HepG2 (cell line): ENCODE measurements around the gene CLIC1. TPM values are rescaled to one million over a fixed set of nuclear protein-coding genes. Genes with fewer than 3 reads are reported as not detected.

Experiments
- AHR ChIP-seq: IDR thresholded peaks from 2 replicates; pipeline ENCODE4 v1.6.1; 2018; ENCODE audit warnings: missing genetic modification reagents, missing compliant biosample characterization
- CBX5 ChIP-seq: sonication (generic); formaldehyde crosslinking; IDR thresholded peaks from 2 replicates; pipeline ENCODE4 v1.4.0; 2020; ENCODE audit warnings: missing genetic modification reagents, borderline replicate concordance
- DR1 ChIP-seq: sonication (generic); formaldehyde crosslinking; IDR thresholded peaks from 2 replicates; pipeline ENCODE4 v1.8.0; 2021; ENCODE audit warnings: mild to moderate bottlenecking, missing genetic modification reagents, inconsistent platforms
- ERF ChIP-seq: IDR thresholded peaks from 2 replicates; pipeline ENCODE4 v1.6.1; 2018; ENCODE audit warnings: missing biosample characterization, missing genetic modification reagents
- HNRNPLL ChIP-seq: fragments of 200-400 bp; formaldehyde crosslinking; IDR thresholded peaks from 2 replicates; pipeline ENCODE4 v1.6.1; 2017; ENCODE audit warnings: mild to moderate bottlenecking, low read depth, low read length; ENCODE audit not compliant: poor library complexity, severe bottlenecking
- KLF16 ChIP-seq, 2 experiments: sonication (generic) in 1 of 2; formaldehyde crosslinking in 1 of 2; IDR thresholded peaks; 2 replicates each; pipeline versions ENCODE4 v1.6.1 to v1.8.0; 2016 to 2023; ENCODE audit warnings: missing genetic modification reagents in 2 of 2, missing compliant biosample characterization in 1 of 2
- LRRFIP1 ChIP-seq: sonication (generic); formaldehyde crosslinking; conservative IDR thresholded peaks from 2 replicates; pipeline ENCODE4 v1.4.0; 2020; ENCODE audit warnings: missing genetic modification reagents
- NR2F1 ChIP-seq, 2 experiments: fragments of 450-650 bp in 1 of 2; formaldehyde crosslinking in 1 of 2; IDR thresholded peaks; 2 replicates each; pipeline versions ENCODE4 v1.5.0 to v1.6.1; 2016 to 2020; ENCODE audit warnings: mild to moderate bottlenecking in 1 of 2, missing compliant biosample characterization in 1 of 2, missing genetic modification reagents in 1 of 2, moderate library complexity in 1 of 2
- RBFOX2 ChIP-seq: fragments of 200-400 bp; formaldehyde crosslinking; IDR thresholded peaks from 2 replicates; pipeline ENCODE4 v1.6.1; 2017; ENCODE audit warnings: low read depth, mild to moderate bottlenecking, low read length
- SMAD3 ChIP-seq: sonication (generic); formaldehyde crosslinking; IDR thresholded peaks from 2 replicates; pipeline ENCODE4 v1.4.0; 2020; ENCODE audit warnings: missing genetic modification reagents
- SP2 ChIP-seq: sonication (generic); formaldehyde crosslinking; IDR thresholded peaks from 2 replicates; pipeline ENCODE4 v1.5.1; 2020; ENCODE audit warnings: mild to moderate bottlenecking, missing genetic modification reagents
- STAT5B ChIP-seq: sonication (generic); formaldehyde crosslinking; IDR thresholded peaks from 2 replicates; pipeline ENCODE4 v1.4.0; 2020; ENCODE audit warnings: missing genetic modification reagents
- TBX2 ChIP-seq: sonication (generic); formaldehyde crosslinking; IDR thresholded peaks from 2 replicates; pipeline ENCODE4 v1.5.0; 2020; ENCODE audit warnings: missing genetic modification reagents, mild to moderate bottlenecking, borderline replicate concordance
- TBX3 ChIP-seq: fragments of 450-650 bp; IDR thresholded peaks from 2 replicates; pipeline ENCODE4 v1.6.1; 2017; ENCODE audit warnings: antibody characterized with exemption, mild to moderate bottlenecking, inconsistent platforms, borderline replicate concordance
- ZNF20 ChIP-seq: sonication (generic); formaldehyde crosslinking; IDR thresholded peaks from 2 replicates; pipeline ENCODE4 v1.4.0; 2020; ENCODE audit warnings: mild to moderate bottlenecking, moderate library complexity, missing genetic modification reagents
- ZNF24 ChIP-seq: fragments of 450-650 bp; IDR thresholded peaks from 2 replicates; pipeline ENCODE4 v1.6.1; 2017; ENCODE audit warnings: antibody characterized with exemption, mild to moderate bottlenecking
- ZNF256 ChIP-seq: sonication (generic); formaldehyde crosslinking; conservative IDR thresholded peaks from 2 replicates; pipeline ENCODE4 v1.4.0; 2020; ENCODE audit warnings: missing genetic modification reagents
- ZNF331 ChIP-seq: sonication (generic); formaldehyde crosslinking; IDR thresholded peaks from 2 replicates; pipeline ENCODE4 v1.4.0; 2020; ENCODE audit warnings: missing genetic modification reagents
- ZNF343 ChIP-seq: sonication (generic); formaldehyde crosslinking; IDR thresholded peaks from 2 replicates; pipeline ENCODE4 v1.4.0; 2020; ENCODE audit warnings: mild to moderate bottlenecking, missing genetic modification reagents
- ZNF431 ChIP-seq: sonication (generic); formaldehyde crosslinking; IDR thresholded peaks from 2 replicates; pipeline ENCODE4 v1.9.0; 2022; ENCODE audit warnings: missing genetic modification reagents, low read depth, mild to moderate bottlenecking, borderline replicate concordance
- ZNF441 ChIP-seq: sonication (generic); formaldehyde crosslinking; IDR thresholded peaks from 2 replicates; pipeline ENCODE4 v1.7.0; 2021; ENCODE audit warnings: missing genetic modification reagents, borderline replicate concordance
- polyA plus RNA-seq, 8 experiments: library from polyadenylated mRNA; depleted of rRNA in 3 of 8; stranded (reverse) in 7 of 8; unstranded in 1 of 8; fragments of >200 nt; fragmentation: Illumina TruSeq in 4 of 8; extraction: Trizol in 4 of 8; gene quantifications; 2 replicates each; pipeline versions ENCODE4 v1.2.1 to v1.2.3, GENCODE V29; 2011 to 2016; ENCODE audit warnings: low read depth in 4 of 8, missing spikeins in 1 of 8, mixed read lengths in 1 of 8; ENCODE audit not compliant: insufficient read depth in 1 of 8
- total RNA-seq, 5 experiments: library from RNA; depleted of rRNA; stranded (reverse); fragments of >200 nt; fragmentation: Illumina TruSeq; extraction: Trizol; gene quantifications; 2 replicates each; pipeline ENCODE4 v1.2.3, GENCODE V29; 2016; ENCODE audit warnings: low read depth in 1 of 5
- TF ChIP-seq, protein P1 (sequence below): sonication (generic); formaldehyde crosslinking; IDR thresholded peaks from 2 replicates; pipeline ENCODE4 v1.8.0; 2023; ENCODE audit warnings: mild to moderate bottlenecking, missing genetic modification reagents
- TF ChIP-seq, protein P2 (sequence below): IDR thresholded peaks from 2 replicates; pipeline ENCODE4 v1.6.1; 2012; ENCODE audit warnings: inconsistent platforms
- TF ChIP-seq, protein P3 (sequence below): sonication (generic); formaldehyde crosslinking; IDR thresholded peaks from 2 replicates; pipeline ENCODE4 v1.9.0; 2021; ENCODE audit warnings: missing genetic modification reagents, mild to moderate bottlenecking, borderline replicate concordance

Gene CLIC1
- total and polyA plus RNA-seq, 2 of the 13 experiments (the other 11 are each of a cell fraction or from before 2014, with no cell fraction given), result 602 to 891 TPM

GRCh38 chr6:31739639-31740396 lies 3.5 kb upstream of the CLIC1 start, which contains the start of gene MSH5 (continued):
- TF ChIP-seq ZNF256 (CRISPR knock-in tag) (peak; percentile 94), SP2 (CRISPR knock-in tag) (peak; percentile 96), TBX3 (no peak), ZNF343 (CRISPR knock-in tag) (peak; percentile 73; the same call in 1 of the 2 replicates), ERF (CRISPR knock-in tag) (peak; percentile 91), STAT5B (CRISPR knock-in tag) (peak; percentile 91), ZNF20 (CRISPR knock-in tag) (peak; percentile 91), NR2F1 (CRISPR knock-in tag; IDR thresholded peaks at IDR 0.05) (0 out of 4 replicates have a peak, but pooled peaks of 1 of the 2 experiments have one; percentile 14), ZNF331 (peak; percentile 84), CBX5 (no peak; the same call in 1 of the 2 replicates), ZNF441 (CRISPR knock-in tag) (peak; percentile 94), KLF16 (CRISPR knock-in tag; IDR thresholded peaks at IDR 0.05) (peak; percentile 77 to 79; a peak in 2 of 4 replicates), HNRNPLL (peak; percentile 67), LRRFIP1 (CRISPR knock-in tag) (no peak), TBX2 (CRISPR knock-in tag) (peak; percentile 96), ZNF24 (no peak), ZNF431 (CRISPR knock-in tag) (no peak; the same call in 1 of the 2 replicates), DR1 (CRISPR knock-in tag) (peak; percentile 87), RBFOX2 (peak; percentile 96), AHR (CRISPR knock-in tag) (peak; percentile 89; the same call in 1 of the 2 replicates), SMAD3 (peak; percentile 50; the same call in 1 of the 2 replicates)
- TF ChIP-seq, protein P1, sequence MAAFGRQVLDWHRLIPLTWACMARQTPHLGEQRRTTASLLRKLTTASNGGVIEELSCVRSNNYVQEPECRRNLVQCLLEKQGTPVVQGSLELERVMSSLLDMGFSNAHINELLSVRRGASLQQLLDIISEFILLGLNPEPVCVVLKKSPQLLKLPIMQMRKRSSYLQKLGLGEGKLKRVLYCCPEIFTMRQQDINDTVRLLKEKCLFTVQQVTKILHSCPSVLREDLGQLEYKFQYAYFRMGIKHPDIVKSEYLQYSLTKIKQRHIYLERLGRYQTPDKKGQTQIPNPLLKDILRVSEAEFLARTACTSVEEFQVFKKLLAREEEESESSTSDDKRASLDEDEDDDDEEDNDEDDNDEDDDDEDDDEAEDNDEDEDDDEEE (CRISPR knock-in tag), result peak; percentile 87
- TF ChIP-seq, protein P2, sequence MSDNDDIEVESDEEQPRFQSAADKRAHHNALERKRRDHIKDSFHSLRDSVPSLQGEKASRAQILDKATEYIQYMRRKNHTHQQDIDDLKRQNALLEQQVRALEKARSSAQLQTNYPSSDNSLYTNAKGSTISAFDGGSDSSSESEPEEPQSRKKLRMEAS, result no peak
- TF ChIP-seq, protein P3, sequence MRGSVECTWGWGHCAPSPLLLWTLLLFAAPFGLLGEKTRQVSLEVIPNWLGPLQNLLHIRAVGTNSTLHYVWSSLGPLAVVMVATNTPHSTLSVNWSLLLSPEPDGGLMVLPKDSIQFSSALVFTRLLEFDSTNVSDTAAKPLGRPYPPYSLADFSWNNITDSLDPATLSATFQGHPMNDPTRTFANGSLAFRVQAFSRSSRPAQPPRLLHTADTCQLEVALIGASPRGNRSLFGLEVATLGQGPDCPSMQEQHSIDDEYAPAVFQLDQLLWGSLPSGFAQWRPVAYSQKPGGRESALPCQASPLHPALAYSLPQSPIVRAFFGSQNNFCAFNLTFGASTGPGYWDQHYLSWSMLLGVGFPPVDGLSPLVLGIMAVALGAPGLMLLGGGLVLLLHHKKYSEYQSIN (CRISPR knock-in tag), result no peak
